22Rv1 (cell line): Measurements from ENCODE around the gene ARHGAP45.

Source experiments
- H3K27ac ChIP-seq: fragments of 450-650 bp; 2 replicates; pipeline ENCODE4 v1.5.1; 2017
- CTCF ChIP-seq: fragments of 450-650 bp; IDR thresholded peaks from 2 replicates; pipeline ENCODE4 v1.5.1; 2017; ENCODE audit warnings: mild to moderate bottlenecking
- ZFX ChIP-seq: fragments of 450-650 bp; IDR thresholded peaks from 2 replicates; pipeline ENCODE4 v1.6.1; 2017; ENCODE audit warnings: antibody characterized with exemption, borderline replicate concordance

Gene ARHGAP45

GRCh38 chr19:1106841-1107660, 40.1 kb downstream of the ARHGAP45 start:
- H3K27ac ChIP-seq: peak overlapping the region; percentile 98

DNA sequence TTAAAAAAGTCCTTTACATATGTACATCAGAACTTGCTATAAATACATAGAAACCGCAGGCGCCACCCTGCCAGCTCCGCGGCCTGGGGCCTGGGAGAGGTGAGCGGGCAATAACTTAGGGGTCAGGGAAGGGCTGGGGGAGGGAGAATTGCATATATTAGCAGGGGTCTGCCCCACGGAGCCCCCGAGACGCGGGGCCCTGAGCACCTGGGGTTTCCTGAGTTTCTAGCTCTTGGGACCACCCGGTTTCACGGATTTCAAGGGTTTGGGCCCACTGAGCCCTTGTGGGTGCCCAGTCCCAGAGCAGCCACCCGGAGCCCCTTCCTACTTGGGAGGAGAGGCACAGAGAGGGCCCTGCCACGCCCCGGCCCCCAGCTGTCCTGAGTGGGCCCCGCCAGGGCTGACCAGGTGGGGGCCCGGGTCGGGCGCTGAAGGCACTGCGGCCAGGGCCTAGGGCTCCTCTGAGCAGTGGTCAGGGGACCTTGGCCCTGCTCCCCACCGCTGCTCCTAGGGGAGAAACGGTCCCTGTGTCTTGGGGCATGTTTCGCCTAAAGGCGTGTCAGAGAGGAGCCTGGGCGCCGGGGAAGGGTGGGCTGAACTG, 40.8 kb downstream of the ARHGAP45 start:
- no peak for TF ChIP-seq ZFX
- no peak for TF ChIP-seq CTCF
- peak overlapping the region; percentile 98 for H3K27ac ChIP-seq

More at GRCh38 chr19:1106841-1107660, 40.1 kb downstream of the ARHGAP45 start:
- peak; percentile 43 for TF ChIP-seq CTCF
- no peak for TF ChIP-seq ZFX

DNA sequence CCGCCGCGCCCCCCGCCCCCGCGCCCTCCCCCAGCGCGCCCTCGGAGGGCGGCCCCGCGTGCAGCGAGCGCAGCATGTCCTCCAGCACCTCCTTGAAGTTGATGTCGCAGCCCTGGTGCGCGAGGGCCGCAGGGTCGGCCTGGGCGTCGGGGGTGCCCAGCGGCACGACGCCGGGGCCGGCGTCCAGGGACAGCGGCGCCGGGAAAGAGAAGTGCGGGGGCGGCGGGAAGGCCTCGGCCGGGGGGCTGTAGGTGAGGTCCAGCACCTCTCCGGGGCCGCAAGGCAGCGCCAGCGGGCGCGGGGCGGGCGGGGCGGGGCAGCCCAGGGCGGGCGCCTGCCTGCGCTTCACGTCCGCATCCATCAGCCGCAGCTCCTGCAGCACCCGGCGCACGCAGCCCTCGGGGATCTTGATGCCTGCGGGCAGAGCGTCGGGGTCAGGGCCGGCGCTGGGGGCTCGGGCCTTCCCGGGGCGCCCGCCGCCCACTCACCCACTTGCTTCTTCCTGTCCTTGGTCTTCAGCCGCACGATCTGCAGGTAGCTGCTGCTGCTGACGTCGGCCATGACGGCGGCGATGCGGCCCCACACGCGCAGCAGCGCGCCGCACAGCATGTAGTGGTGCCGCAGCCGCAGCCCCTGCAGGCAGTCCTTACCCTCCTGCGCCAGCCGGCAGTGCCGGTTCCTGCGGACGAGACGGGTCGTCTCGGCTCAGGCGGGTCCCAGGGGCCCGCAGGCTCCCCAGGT, 41.5 kb downstream of the ARHGAP45 start:
- TF ChIP-seq CTCF: no peak
- H3K27ac ChIP-seq: peak overlapping the region; percentile 98

- no peak for TF ChIP-seq ZFX
- TF ChIP-seq CTCF: no peak
- H3K27ac ChIP-seq: peak overlapping the region; percentile 98
Observed at GRCh38 chr19:1109032-1109551, 42.1 kb downstream of the ARHGAP45 start.

- TF ChIP-seq CTCF: no peak
- TF ChIP-seq ZFX: no peak
- peak overlapping the region; percentile 98 for H3K27ac ChIP-seq
Observed at GRCh38 chr19:1109697-1110671, 43.0 kb downstream of the ARHGAP45 start.

- peak overlapping the region; percentile 98 for H3K27ac ChIP-seq
- no peak for TF ChIP-seq CTCF
- TF ChIP-seq ZFX: no peak
Observed at GRCh38 chr19:1110809-1111640, 44.1 kb downstream of the ARHGAP45 start.
